ENCODE measurements around the gene PROZ.
"Not testable (repeated sequence)": the region's sequence is repeated elsewhere in the genome, so short reads cannot be mapped to it uniquely, and the experiment has no call there.

The PROZ gene

GRCh38 chr13:113157929-113158747 lies at the start of gene PROZ:
Gene PROZ, plus strand, starts transcription at chr13:113158648. Its CDS starts 13 bp downstream, at chr13:113158661.
- H2AFZ ChIP-seq (ENCODE audit: low read depth, low read length) = no peak within 1 kb of the TSS
- H3K36me3 ChIP-seq (ENCODE audit: insufficient read depth, low read length) = no peaks in the 10 kb centered on the region
- H3K9me3 ChIP-seq (ENCODE audit: low read length) = peaks cover 2% of the 10 kb centered on the region
- H3K4me1 ChIP-seq (ENCODE audit: insufficient read depth, low read length) = peaks cover 15% of the 10 kb centered on the region
- H3K4me3 ChIP-seq (ENCODE audit: low read length) = no peak within 1 kb of the TSS
- peaks cover 15% of the 10 kb centered on the region for H3K27me3 ChIP-seq (ENCODE audit: insufficient read depth, low read length)

DNA sequence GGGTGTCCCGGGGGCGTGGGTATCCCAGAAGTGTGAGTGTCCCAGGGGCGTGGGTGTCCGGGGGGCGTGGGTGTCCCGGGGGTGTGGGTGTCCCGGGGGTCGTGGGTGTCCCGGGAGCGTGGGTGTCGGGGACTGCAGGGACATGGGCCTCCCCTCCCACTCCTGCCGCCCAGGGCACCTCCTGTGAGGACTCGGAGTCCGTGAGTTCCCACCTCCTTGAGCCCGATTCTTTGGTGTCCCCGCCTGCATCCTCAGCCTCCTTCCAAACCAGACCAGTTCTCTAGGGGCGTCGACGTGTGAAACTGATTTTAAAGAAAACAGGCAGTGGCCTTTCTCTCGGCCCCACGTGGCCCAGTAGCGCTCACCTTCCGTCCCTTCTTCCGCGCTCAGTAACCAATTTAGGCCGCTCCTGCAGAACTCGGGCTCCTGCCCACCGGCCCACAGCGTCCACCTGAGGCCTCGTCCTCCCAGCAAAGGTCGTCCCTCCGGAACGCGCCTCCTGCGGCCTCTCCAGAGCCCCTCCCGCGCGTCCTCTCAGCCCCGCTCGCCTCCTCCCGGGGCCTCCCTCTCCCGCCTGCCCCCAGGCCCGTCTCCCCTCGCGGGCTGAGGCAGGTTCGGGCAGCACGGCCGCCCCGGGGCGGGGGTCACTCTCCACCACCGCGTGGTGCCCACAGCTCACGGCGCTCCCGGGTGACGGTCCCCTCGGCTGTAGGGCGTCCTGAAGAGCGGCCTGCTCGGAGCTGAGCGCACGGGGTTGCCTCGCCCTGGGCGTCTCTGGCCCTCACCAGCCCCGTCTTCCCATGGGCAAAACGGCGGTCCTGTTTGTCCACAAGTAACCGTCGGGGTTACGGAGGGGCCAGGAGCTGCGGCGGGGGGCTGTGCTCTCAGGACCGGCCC lies 49.0 kb upstream of the PROZ start:
- no peaks in the 10 kb centered on the region for H3K36me3 ChIP-seq (ENCODE audit: insufficient read depth, low read length)
- no peaks in the 10 kb centered on the region for H3K4me1 ChIP-seq (ENCODE audit: insufficient read depth, low read length)
- H3K4me3 ChIP-seq (ENCODE audit: low read length) = no peak overlapping the region
- no peaks in the 10 kb centered on the region for H3K9me3 ChIP-seq (ENCODE audit: low read length)
- no peak overlapping the region for H2AFZ ChIP-seq (ENCODE audit: low read depth, low read length)
- H3K27me3 ChIP-seq (ENCODE audit: insufficient read depth, low read length) = no peaks in the 10 kb centered on the region

- Histone ChIP-seq H3K36me3 (ENCODE audit: insufficient read depth, low read length) (no peaks in the 10 kb centered on the region), H3K4me1 (ENCODE audit: insufficient read depth, low read length) (no peaks in the 10 kb centered on the region), H3K4me3 (ENCODE audit: low read length) (no peak overlapping the region), H3K27me3 (ENCODE audit: insufficient read depth, low read length) (no peaks in the 10 kb centered on the region), H2AFZ (ENCODE audit: low read depth, low read length) (no peak overlapping the region), H3K9me3 (ENCODE audit: low read length) (no peaks in the 10 kb centered on the region)
These were observed 48.2 kb upstream of the PROZ start for GRCh38 chr13:113110048-113110851.

- Histone ChIP-seq H3K27me3 (ENCODE audit: insufficient read depth, low read length) (no peaks in the 10 kb centered on the region), H3K4me3 (ENCODE audit: low read length) (no peak overlapping the region), H3K36me3 (ENCODE audit: insufficient read depth, low read length) (no peaks in the 10 kb centered on the region), H3K9me3 (ENCODE audit: low read length) (no peaks in the 10 kb centered on the region), H2AFZ (ENCODE audit: low read depth, low read length) (no peak overlapping the region), H3K4me1 (ENCODE audit: insufficient read depth, low read length) (no peaks in the 10 kb centered on the region)
These were observed 47.6 kb upstream of the PROZ start for GRCh38 chr13:113110852-113111315.

- H3K4me1 ChIP-seq (ENCODE audit: insufficient read depth, low read length); H2AFZ ChIP-seq (ENCODE audit: low read depth, low read length); H3K36me3 ChIP-seq (ENCODE audit: insufficient read depth, low read length); H3K9me3 ChIP-seq (ENCODE audit: low read length); H3K27me3 ChIP-seq (ENCODE audit: insufficient read depth, low read length); H3K4me3 ChIP-seq (ENCODE audit: low read length): not testable (repeated sequence)
These were observed 46.6 kb upstream of the PROZ start for GRCh38 chr13:113111821-113112220.

DNA sequence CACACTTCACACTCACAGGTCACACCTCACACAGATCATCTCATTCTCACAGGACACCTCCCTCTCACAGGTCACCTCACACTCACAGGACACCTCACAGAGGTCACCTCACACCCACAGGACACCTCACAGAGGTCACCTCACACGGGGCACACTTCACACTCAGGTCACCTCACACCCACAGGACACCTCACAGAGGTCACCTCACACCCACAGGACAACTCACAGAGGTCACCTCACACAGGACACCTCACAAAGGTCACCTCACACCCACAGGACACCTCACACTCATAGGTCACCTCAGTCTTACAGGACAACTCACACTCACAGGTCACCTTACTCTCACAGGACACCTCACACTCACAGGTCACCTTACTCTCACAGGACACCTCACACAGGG lies 46.0 kb upstream of the PROZ start:
- H3K4me1 ChIP-seq (ENCODE audit: insufficient read depth, low read length); H3K4me3 ChIP-seq (ENCODE audit: low read length); H2AFZ ChIP-seq (ENCODE audit: low read depth, low read length); H3K9me3 ChIP-seq (ENCODE audit: low read length); H3K36me3 ChIP-seq (ENCODE audit: insufficient read depth, low read length); H3K27me3 ChIP-seq (ENCODE audit: insufficient read depth, low read length): not testable (repeated sequence)

DNA sequence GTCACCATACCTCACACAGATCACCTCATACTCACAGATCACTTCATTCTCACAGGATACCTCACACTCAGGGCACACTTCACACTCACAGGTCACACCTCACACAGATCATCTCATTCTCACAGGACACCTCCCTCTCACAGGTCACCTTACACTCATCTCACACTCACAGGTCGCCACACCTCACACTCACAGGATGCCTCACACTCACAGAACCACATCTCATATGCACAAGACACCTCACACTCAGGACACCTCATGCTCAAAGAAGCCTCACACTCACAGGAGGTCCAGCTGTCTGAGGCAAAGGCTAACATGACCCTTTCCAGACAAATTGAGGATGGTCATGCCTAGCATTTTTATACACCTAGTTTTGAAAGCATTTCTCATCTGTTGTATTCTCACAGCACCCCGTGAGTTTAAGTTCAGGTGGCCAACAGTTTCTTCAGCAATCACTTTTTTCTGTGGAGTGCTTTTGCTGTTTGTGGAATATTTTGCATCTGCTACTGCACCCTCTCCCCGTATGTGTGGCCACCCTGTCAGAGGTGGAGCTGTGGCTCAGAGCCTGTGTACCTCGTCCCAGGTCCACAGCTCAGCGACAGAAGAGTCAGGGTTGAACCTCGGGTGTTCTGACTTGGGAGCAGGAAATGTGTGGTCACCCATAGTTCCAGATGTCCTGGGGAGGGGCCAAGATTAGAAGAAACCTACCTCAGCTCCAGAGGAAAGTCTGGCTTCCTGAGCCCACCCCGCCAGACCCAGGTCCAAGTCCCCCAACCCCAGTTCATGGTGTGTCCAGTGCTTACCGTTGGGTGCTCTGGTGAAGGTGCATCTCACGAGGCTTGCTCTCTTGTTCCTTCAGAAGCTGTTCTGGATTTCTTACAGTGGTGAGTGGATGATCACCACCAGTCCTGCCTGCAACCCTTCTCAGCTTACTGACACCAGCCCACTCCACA lies 45.3 kb upstream of the PROZ start:
- Histone ChIP-seq H3K9me3 (ENCODE audit: low read length) (no peaks in the 10 kb centered on the region), H3K4me3 (ENCODE audit: low read length) (no peak overlapping the region)

GRCh38 chr13:113113846-113114271 lies 44.6 kb upstream of the PROZ start:
- H3K4me3 ChIP-seq (ENCODE audit: low read length) = no peak overlapping the region
- no peaks in the 10 kb centered on the region for H3K36me3 ChIP-seq (ENCODE audit: insufficient read depth, low read length)
- H3K9me3 ChIP-seq (ENCODE audit: low read length) = no peaks in the 10 kb centered on the region
- H3K27me3 ChIP-seq (ENCODE audit: insufficient read depth, low read length) = no peaks in the 10 kb centered on the region
- no peaks in the 10 kb centered on the region for H3K4me1 ChIP-seq (ENCODE audit: insufficient read depth, low read length)
- H2AFZ ChIP-seq (ENCODE audit: low read depth, low read length) = no peak overlapping the region

More for the DNA sequence above, 45.3 kb upstream of the PROZ start:
- Histone ChIP-seq H3K4me1 (ENCODE audit: insufficient read depth, low read length) (no peaks in the 10 kb centered on the region), H2AFZ (ENCODE audit: low read depth, low read length) (no peak overlapping the region), H3K36me3 (ENCODE audit: insufficient read depth, low read length) (no peaks in the 10 kb centered on the region), H3K27me3 (ENCODE audit: insufficient read depth, low read length) (no peaks in the 10 kb centered on the region)

GRCh38 chr13:113114511-113115362 lies 43.7 kb upstream of the PROZ start:
- Histone ChIP-seq H3K27me3 (ENCODE audit: insufficient read depth, low read length) (no peaks in the 10 kb centered on the region), H3K4me3 (ENCODE audit: low read length) (no peak overlapping the region), H3K9me3 (ENCODE audit: low read length) (no peaks in the 10 kb centered on the region), H2AFZ (ENCODE audit: low read depth, low read length) (no peak overlapping the region), H3K36me3 (ENCODE audit: insufficient read depth, low read length) (no peaks in the 10 kb centered on the region), H3K4me1 (ENCODE audit: insufficient read depth, low read length) (no peaks in the 10 kb centered on the region)

- Histone ChIP-seq H3K36me3 (ENCODE audit: insufficient read depth, low read length) (no peaks in the 10 kb centered on the region), H3K27me3 (ENCODE audit: insufficient read depth, low read length) (no peaks in the 10 kb centered on the region), H3K4me3 (ENCODE audit: low read length) (no peak overlapping the region), H3K9me3 (ENCODE audit: low read length) (no peaks in the 10 kb centered on the region), H3K4me1 (ENCODE audit: insufficient read depth, low read length) (no peaks in the 10 kb centered on the region), H2AFZ (ENCODE audit: low read depth, low read length) (no peak overlapping the region)
These were observed 42.9 kb upstream of the PROZ start for GRCh38 chr13:113115363-113116205.
